PC-3 (cell line): ENCODE data around the gene AHNAK. TPM values are rescaled to one million over a fixed set of nuclear protein-coding genes. Genes with fewer than 3 reads are reported as not detected.

ENCODE experiments used
- ATAC-seq: fragments of 200-7000 bp; cut with Tn5 transposase; 2 replicates; pipeline ENCODE4 v1.9.1; 2020; ENCODE audit warnings: mild to moderate bottlenecking, moderate library complexity
- BruUV-seq: library from RNA; stranded (reverse); fragments of 400-500 nt; replicated peaks from 2 replicates; lab custom pipeline; 2021; lab: Mats Ljungman, UMichigan
- CTCF ChIA-PET: fragments of 300-600 bp; sonication (Branson Sonifier 250); formaldehyde crosslinking; loops from one replicate; lab custom pipeline; 2022; ENCODE audit warnings: antibody characterized with exemption; lab: Charles Lee
- POLR2A ChIA-PET: fragments of 300-600 bp; sonication (Branson Sonifier 250); formaldehyde crosslinking; loops from one replicate; lab custom pipeline; 2022; ENCODE audit warnings: antibody characterized with exemption; ENCODE audit not compliant: unreplicated experiment; lab: Charles Lee
- DNase-seq: peaks from one replicate; pipeline ENCODE4 v3.0.0-alpha.2; 2015
- H2AFZ ChIP-seq: fragments of 300-600 bp; sonication (generic); 2 replicates; pipeline ENCODE4 v1.6.0; 2016; ENCODE audit warnings: antibody characterized with exemption, low read length
- H3F3A ChIP-seq: fragments of 300-600 bp; sonication (generic); one replicate; pipeline ENCODE4 v1.6.0; 2017; ENCODE audit warnings: antibody characterized with exemption, low read length, control low read depth, mild to moderate bottlenecking; ENCODE audit not compliant: unreplicated experiment
- H3K27ac ChIP-seq: fragments of 300-600 bp; sonication (generic); 2 replicates; pipeline ENCODE4 v1.5.1; 2016; ENCODE audit warnings: mild to moderate bottlenecking, low read length
- H3K27me3 ChIP-seq: fragments of 300-600 bp; sonication (generic); 2 replicates; pipeline ENCODE4 v1.6.1; 2016; ENCODE audit warnings: low read length, mixed read lengths
- H3K36me3 ChIP-seq: fragments of 300-600 bp; sonication (generic); 2 replicates; pipeline ENCODE4 v1.6.1; 2016; ENCODE audit warnings: low read depth, mixed run types, low read length, mixed read lengths
- H3K4me1 ChIP-seq: fragments of 300-600 bp; sonication (generic); 2 replicates; pipeline ENCODE4 v1.5.1; 2016; ENCODE audit warnings: low read length; ENCODE audit not compliant: insufficient read depth
- H3K4me2 ChIP-seq: fragments of 300-600 bp; sonication (generic); 2 replicates; pipeline ENCODE4 v1.6.0; 2016; ENCODE audit warnings: low read length
- H3K4me3 ChIP-seq: fragments of 300-600 bp; sonication (generic); 2 replicates; pipeline ENCODE4 v1.5.1; 2016; ENCODE audit warnings: mild to moderate bottlenecking, low read length, mixed read lengths
- H3K79me2 ChIP-seq: fragments of 300-600 bp; sonication (generic); 2 replicates; pipeline ENCODE4 v1.6.1; 2017; ENCODE audit warnings: low read length, mixed read lengths
- H3K9ac ChIP-seq: fragments of 300-600 bp; sonication (generic); 2 replicates; pipeline ENCODE4 v1.6.0; 2016; ENCODE audit warnings: mild to moderate bottlenecking, low read length
- H3K9me2 ChIP-seq: fragments of 300-600 bp; sonication (generic); replicated peaks from 2 replicates; pipeline ENCODE4 v1.6.1; 2016; ENCODE audit warnings: mixed run types, low read length, mixed read lengths
- H3K9me3 ChIP-seq: fragments of 300-600 bp; sonication (generic); 2 replicates; pipeline ENCODE4 v1.6.1; 2016; ENCODE audit warnings: low read length, mixed read lengths
- H4K20me1 ChIP-seq: fragments of 300-600 bp; sonication (generic); 2 replicates; pipeline ENCODE4 v1.6.1; 2016; ENCODE audit warnings: low read length, mixed read lengths
- CTCF ChIP-seq: fragments of 300-600 bp; sonication (generic); conservative IDR thresholded peaks from 2 replicates; pipeline ENCODE4 v1.5.1; 2017; ENCODE audit warnings: antibody characterized with exemption, low read depth, mild to moderate bottlenecking, low read length
- EZH2 ChIP-seq: fragments of 300-600 bp; sonication (generic); IDR thresholded peaks from one replicate; pipeline ENCODE4 v1.6.1; 2017; ENCODE audit warnings: antibody characterized with exemption, mild to moderate bottlenecking, low read length; ENCODE audit not compliant: unreplicated experiment
- EZH2phosphoT487 ChIP-seq: fragments of 300-600 bp; sonication (generic); IDR thresholded peaks from 2 replicates; pipeline ENCODE4 v1.6.1; 2018; ENCODE audit warnings: mild to moderate bottlenecking, antibody characterized with exemption, low read length, borderline replicate concordance
- intact Hi-C: fragments of 100-400 bp; cut with micrococcal nuclease; formaldehyde crosslinking; loops from 2 replicates; pipeline ENCODE4 v1.9.0; 2023
- total RNA-seq: library from RNA; depleted of rRNA; stranded (reverse); fragments of >200 nt; gene quantifications from 2 replicates; pipeline ENCODE4 v1.2.3, GENCODE V29; 2014

Gene AHNAK
- total RNA-seq, 1 experiment from 2014 or later: 287 TPM

GRCh38 chr11:62433141-62433903 lies 113.3 kb downstream of the AHNAK start:
- no peaks in the 10 kb centered on the region for H3K9me3 ChIP-seq
- ChIA-PET POLR2A (no interaction called here), CTCF (no interaction called here)
- no peak overlapping the region for H3K9ac ChIP-seq
- TF ChIP-seq EZH2phosphoT487 (no peak), CTCF (no peak), EZH2 (no peak)
- no peaks in the 10 kb centered on the region for H3K9me2 ChIP-seq
- H4K20me1 ChIP-seq: no peaks in the 10 kb centered on the region
- BruUV-seq: no TSS peak
- peaks cover 14% of the 10 kb centered on the region for H3K4me1 ChIP-seq
- no peak overlapping the region for H3K4me2 ChIP-seq
- H3K27ac ChIP-seq: no peak overlapping the region
- DNase-seq (no peak), ATAC-seq (no peak)
- no peaks in the 10 kb centered on the region for H3F3A ChIP-seq
- no peaks in the 10 kb centered on the region for H3K27me3 ChIP-seq
- no peak overlapping the region for H2AFZ ChIP-seq
- H3K36me3 ChIP-seq: no peaks in the 10 kb centered on the region
- no peak overlapping the region for H3K4me3 ChIP-seq
- intact Hi-C loops: no loop called here
- no peaks in the 10 kb centered on the region for H3K79me2 ChIP-seq

GRCh38 chr11:62432695-62433094 lies 113.9 kb downstream of the AHNAK start:
- Histone ChIP-seq H3K36me3 (no peaks in the 10 kb centered on the region), H2AFZ (no peak overlapping the region), H3K9me2 (no peaks in the 10 kb centered on the region), H3K79me2 (no peaks in the 10 kb centered on the region), H3K9ac (no peak overlapping the region), H3K4me3 (no peak overlapping the region), H3K27ac (no peak overlapping the region), H3K27me3 (no peaks in the 10 kb centered on the region), H4K20me1 (no peaks in the 10 kb centered on the region), H3K9me3 (no peaks in the 10 kb centered on the region), H3F3A (no peaks in the 10 kb centered on the region), H3K4me1 (peaks cover 18% of the 10 kb centered on the region), H3K4me2 (no peak overlapping the region)
- ATAC-seq: no peak
- intact Hi-C loops: no loop called here
- CTCF ChIA-PET: no interaction called here
- no TSS peak for BruUV-seq
- TF ChIP-seq EZH2 (no peak), CTCF (no peak), EZH2phosphoT487 (no peak)
- POLR2A ChIA-PET: no interaction called here
- no peak for DNase-seq
